Neural progenitor cell (in vitro differentiated cells): ENCODE results near the gene C1QTNF2. TPM values are rescaled to one million over a fixed set of nuclear protein-coding genes. Genes with fewer than 3 reads are reported as not detected.

ENCODE experiments used
- DNase-seq: peaks from one replicate; pipeline ENCODE4 v3.0.0-alpha.2; 2016; ENCODE audit warnings: low spot score
- H2AFZ ChIP-seq: fragments of 200-600 bp; sonication (generic); replicated peaks from 2 replicates; pipeline ENCODE4 v1.6.1; 2016; ENCODE audit warnings: antibody characterized with exemption
- H3F3A ChIP-seq: fragments of 200-600 bp; sonication (generic); 2 replicates; pipeline ENCODE4 v1.6.1; 2016; ENCODE audit warnings: antibody characterized with exemption, low read depth
- H3K27ac ChIP-seq: fragments of 200-600 bp; sonication (generic); 2 replicates; pipeline ENCODE4 v1.5.1; 2016; ENCODE audit warnings: mild to moderate bottlenecking
- H3K27me3 ChIP-seq: fragments of 200-600 bp; sonication (generic); 2 replicates; pipeline ENCODE4 v1.6.1; 2016; ENCODE audit warnings: mild to moderate bottlenecking, moderate library complexity
- H3K36me3 ChIP-seq: fragments of 200-600 bp; sonication (generic); 2 replicates; pipeline ENCODE4 v1.5.1; 2016
- H3K4me1 ChIP-seq: fragments of 200-600 bp; sonication (generic); 2 replicates; pipeline ENCODE4 v1.6.1; 2016; ENCODE audit warnings: mixed run types
- H3K4me2 ChIP-seq: fragments of 200-600 bp; sonication (generic); 2 replicates; pipeline ENCODE4 v1.6.1; 2016
- H3K4me3 ChIP-seq: fragments of 200-600 bp; sonication (generic); 2 replicates; pipeline ENCODE4 v1.5.1; 2016
- H3K79me2 ChIP-seq: fragments of 200-600 bp; sonication (generic); 2 replicates; pipeline ENCODE4 v1.6.1; 2016; ENCODE audit warnings: low read depth
- H3K9ac ChIP-seq: fragments of 200-600 bp; sonication (generic); 2 replicates; pipeline ENCODE4 v1.6.1; 2016
- H3K9me3 ChIP-seq: fragments of 200-600 bp; sonication (generic); 2 replicates; pipeline ENCODE4 v1.5.1; 2016; ENCODE audit warnings: low read depth
- H4K20me1 ChIP-seq: fragments of 200-600 bp; sonication (generic); 2 replicates; pipeline ENCODE4 v1.6.1; 2016; ENCODE audit warnings: low read depth
- H3K27ac Mint-ChIP-seq: 3 replicates; pipeline ENCODE4 v1.8.0; 2021; ENCODE audit warnings: mixed read lengths
- H3K27me3 Mint-ChIP-seq: 2 replicates; pipeline ENCODE4 v1.8.0; 2022; ENCODE audit warnings: low read depth, mild to moderate bottlenecking, inconsistent platforms, moderate library complexity, mixed read lengths; ENCODE audit not compliant: insufficient read depth
- H3K36me3 Mint-ChIP-seq: 3 replicates; pipeline ENCODE4 v1.8.0; 2021; ENCODE audit warnings: mixed read lengths
- H3K4me1 Mint-ChIP-seq: 3 replicates; pipeline ENCODE4 v1.8.0; 2021; ENCODE audit warnings: mixed read lengths
- H3K4me3 Mint-ChIP-seq: 3 replicates; pipeline ENCODE4 v1.8.0; 2021; ENCODE audit warnings: mild to moderate bottlenecking, moderate library complexity, mixed read lengths
- H3K9me3 Mint-ChIP-seq: 3 replicates; pipeline ENCODE4 v1.8.0; 2020; ENCODE audit warnings: mixed read lengths
- CTCF ChIP-seq: fragments of 200-600 bp; sonication (generic); IDR thresholded peaks from 2 replicates; pipeline ENCODE4 v1.5.1; 2017; ENCODE audit warnings: antibody characterized with exemption, mild to moderate bottlenecking
- EZH2 ChIP-seq: fragments of 200-600 bp; sonication (generic); IDR thresholded peaks from 2 replicates; pipeline ENCODE4 v1.6.1; 2017; ENCODE audit warnings: antibody characterized with exemption, mild to moderate bottlenecking, moderate library complexity
- EZH2phosphoT487 ChIP-seq: fragments of 200-600 bp; sonication (generic); IDR thresholded peaks from 2 replicates; pipeline ENCODE4 v1.6.1; 2017; ENCODE audit warnings: antibody characterized with exemption
- total RNA-seq: library from RNA; depleted of rRNA; stranded (reverse); fragments of >200 nt; gene quantifications from 2 replicates; pipeline ENCODE4 v1.2.3, GENCODE V29; 2015; ENCODE audit warnings: low replicate concordance

The C1QTNF2 gene
- total RNA-seq, 1 donor from 2014 or later, result 0.06 TPM

- peaks cover 7% of the 10 kb centered on the region for H3F3A ChIP-seq
- H3K4me3 Mint-ChIP-seq, result no peak overlapping the region
- H3K27me3 ChIP-seq, result no peaks in the 10 kb centered on the region
- no peaks in the 10 kb centered on the region for H3K9me3 ChIP-seq
- H2AFZ ChIP-seq, result no peak overlapping the region
- H3K79me2 ChIP-seq, result no peaks in the 10 kb centered on the region
- H3K36me3 Mint-ChIP-seq, result no peaks in the 10 kb centered on the region
- H4K20me1 ChIP-seq, result no peaks in the 10 kb centered on the region
- peaks cover 11% of the 10 kb centered on the region for H3K4me1 ChIP-seq
- no peaks in the 10 kb centered on the region for H3K36me3 ChIP-seq
- peaks cover 8% of the 10 kb centered on the region for H3K4me1 Mint-ChIP-seq
- H3K27ac Mint-ChIP-seq, result no peak overlapping the region
- peaks cover 4% of the 10 kb centered on the region for H3K27me3 Mint-ChIP-seq
- DNase-seq, result no peak
- TF ChIP-seq EZH2phosphoT487 (no peak), CTCF (no peak), EZH2 (no peak)
- H3K4me2 ChIP-seq, result no peak overlapping the region
- H3K9me3 Mint-ChIP-seq, result no peaks in the 10 kb centered on the region
- no peak overlapping the region for H3K4me3 ChIP-seq
- no peak overlapping the region for H3K27ac ChIP-seq
- no peak overlapping the region for H3K9ac ChIP-seq
Measured at GRCh38 chr5:160324886-160325285, 45.5 kb downstream of the C1QTNF2 start.

- Histone ChIP-seq H3K79me2 (no peaks in the 10 kb centered on the region), H3K4me1 (peaks cover 6% of the 10 kb centered on the region), H3K4me3 (no peak overlapping the region), H3F3A (no peaks in the 10 kb centered on the region), H3K4me2 (no peak overlapping the region), H3K27me3 (peaks cover 13% of the 10 kb centered on the region), H3K9ac (no peak overlapping the region), H3K9me3 (no peaks in the 10 kb centered on the region), H3K27ac (no peak overlapping the region), H4K20me1 (no peaks in the 10 kb centered on the region), H2AFZ (no peak overlapping the region), H3K36me3 (no peaks in the 10 kb centered on the region)
- DNase-seq, result no peak
- H3K4me1 Mint-ChIP-seq, result peaks cover 8% of the 10 kb centered on the region
- TF ChIP-seq EZH2phosphoT487 (no peak), CTCF (no peak), EZH2 (no peak)
- peaks cover 2% of the 10 kb centered on the region for H3K27me3 Mint-ChIP-seq
- no peaks in the 10 kb centered on the region for H3K36me3 Mint-ChIP-seq
- no peak overlapping the region for H3K27ac Mint-ChIP-seq
- no peaks in the 10 kb centered on the region for H3K9me3 Mint-ChIP-seq
- H3K4me3 Mint-ChIP-seq, result no peak overlapping the region
Measured at GRCh38 chr5:160318409-160318808, 52.0 kb downstream of the C1QTNF2 start.

GRCh38 chr5:160317434-160317833 lies 53.0 kb downstream of the C1QTNF2 start:
- H3K27me3 ChIP-seq, result peaks cover 19% of the 10 kb centered on the region
- no peak overlapping the region for H3K4me3 Mint-ChIP-seq
- peaks cover 8% of the 10 kb centered on the region for H3F3A ChIP-seq
- H3K9me3 Mint-ChIP-seq, result no peaks in the 10 kb centered on the region
- H3K27me3 Mint-ChIP-seq, result peaks cover 8% of the 10 kb centered on the region
- no peaks in the 10 kb centered on the region for H4K20me1 ChIP-seq
- no peaks in the 10 kb centered on the region for H3K36me3 ChIP-seq
- peaks cover 13% of the 10 kb centered on the region for H3K4me1 ChIP-seq
- no peak overlapping the region for H3K27ac ChIP-seq
- no peaks in the 10 kb centered on the region for H3K36me3 Mint-ChIP-seq
- peaks cover 15% of the 10 kb centered on the region for H3K4me1 Mint-ChIP-seq
- no peak overlapping the region for H3K4me3 ChIP-seq
- peaks cover 3% of the 10 kb centered on the region for H3K79me2 ChIP-seq
- no peak for TF ChIP-seq EZH2phosphoT487
- no peak for TF ChIP-seq EZH2
- TF ChIP-seq CTCF, result no peak
- no peak for DNase-seq
- no peaks in the 10 kb centered on the region for H3K9me3 ChIP-seq
- H2AFZ ChIP-seq, result no peak overlapping the region
- peak overlapping the region; percentile 40 for H3K27ac Mint-ChIP-seq
- no peak overlapping the region for H3K4me2 ChIP-seq
- no peak overlapping the region for H3K9ac ChIP-seq
